GM20000 (cell line): Measurements from ENCODE around the gene CDH10.

Experiments
- DNase-seq: peaks from one replicate; pipeline ENCODE4 v3.0.0; 2012; ENCODE audit warnings: low spot score
- TF ChIP-seq, protein P1 (sequence below): IDR thresholded peaks from 2 replicates; pipeline ENCODE4 v1.5.1; 2012; ENCODE audit warnings: mild to moderate bottlenecking, control low read depth; ENCODE audit errors: extremely low read depth, missing control alignments

Gene CDH10

DNA sequence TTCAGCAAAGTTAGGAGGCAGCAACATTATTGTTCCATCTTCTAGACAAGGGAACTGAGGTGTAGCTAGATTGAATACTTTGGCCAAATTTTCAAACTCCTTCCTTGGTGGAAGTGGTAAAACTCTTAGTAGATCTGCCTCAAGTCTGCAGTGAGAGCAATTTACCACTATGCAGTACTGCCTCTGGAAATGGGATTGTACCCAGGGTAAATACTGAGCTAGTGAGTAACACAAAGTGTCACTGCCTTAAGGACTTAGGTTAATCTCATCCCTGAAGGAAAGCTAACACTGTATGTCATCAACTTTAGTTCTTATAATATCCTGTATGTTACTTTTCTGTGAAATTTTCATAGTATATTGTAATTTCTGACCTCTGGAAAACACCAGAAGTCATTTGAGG, 13.9 kb downstream of the CDH10 start:
- TF ChIP-seq, protein P1, sequence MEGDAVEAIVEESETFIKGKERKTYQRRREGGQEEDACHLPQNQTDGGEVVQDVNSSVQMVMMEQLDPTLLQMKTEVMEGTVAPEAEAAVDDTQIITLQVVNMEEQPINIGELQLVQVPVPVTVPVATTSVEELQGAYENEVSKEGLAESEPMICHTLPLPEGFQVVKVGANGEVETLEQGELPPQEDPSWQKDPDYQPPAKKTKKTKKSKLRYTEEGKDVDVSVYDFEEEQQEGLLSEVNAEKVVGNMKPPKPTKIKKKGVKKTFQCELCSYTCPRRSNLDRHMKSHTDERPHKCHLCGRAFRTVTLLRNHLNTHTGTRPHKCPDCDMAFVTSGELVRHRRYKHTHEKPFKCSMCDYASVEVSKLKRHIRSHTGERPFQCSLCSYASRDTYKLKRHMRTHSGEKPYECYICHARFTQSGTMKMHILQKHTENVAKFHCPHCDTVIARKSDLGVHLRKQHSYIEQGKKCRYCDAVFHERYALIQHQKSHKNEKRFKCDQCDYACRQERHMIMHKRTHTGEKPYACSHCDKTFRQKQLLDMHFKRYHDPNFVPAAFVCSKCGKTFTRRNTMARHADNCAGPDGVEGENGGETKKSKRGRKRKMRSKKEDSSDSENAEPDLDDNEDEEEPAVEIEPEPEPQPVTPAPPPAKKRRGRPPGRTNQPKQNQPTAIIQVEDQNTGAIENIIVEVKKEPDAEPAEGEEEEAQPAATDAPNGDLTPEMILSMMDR, result no peak
- no peak for DNase-seq

DNA sequence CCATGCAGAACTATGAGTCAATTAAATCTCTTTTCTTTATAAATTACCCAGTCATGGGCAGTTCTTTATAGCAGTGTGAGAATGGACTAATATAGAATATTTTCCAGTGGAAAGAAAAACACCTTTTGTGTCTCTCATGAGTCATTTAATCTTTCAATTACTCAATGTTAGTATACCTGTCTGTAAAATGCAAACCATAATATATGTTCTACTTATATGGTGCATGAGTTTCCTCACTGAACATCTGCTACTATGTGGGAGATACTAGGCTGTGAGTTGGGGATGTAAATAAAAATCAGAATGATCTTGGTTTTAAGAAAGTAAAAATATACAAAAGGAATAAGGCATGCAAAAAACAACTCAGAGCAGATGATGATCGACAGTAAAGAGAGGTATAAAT, 15.0 kb downstream of the CDH10 start:
- no peak for DNase-seq
- TF ChIP-seq, protein P1, result no peak

DNA sequence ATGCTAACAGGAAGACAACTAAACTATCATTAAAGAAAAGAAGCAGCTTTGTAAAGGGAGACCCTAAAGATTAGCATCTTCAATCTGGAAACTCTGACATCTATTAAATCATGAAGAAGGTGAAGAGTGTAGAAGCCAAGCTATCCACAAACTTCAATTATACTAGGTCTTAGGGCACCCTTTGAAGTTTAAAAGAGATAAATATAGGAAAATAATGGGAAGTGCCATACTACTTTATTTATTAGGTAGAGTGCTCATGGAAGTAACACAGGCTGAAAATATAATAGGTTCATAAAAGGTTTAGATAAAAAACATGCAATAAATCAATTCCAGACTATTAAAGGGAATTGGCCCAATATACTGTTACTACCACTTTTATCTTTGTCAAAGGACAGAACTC, 19.9 kb downstream of the CDH10 start:
- no peak for DNase-seq
- TF ChIP-seq, protein P1, result no peak

DNA sequence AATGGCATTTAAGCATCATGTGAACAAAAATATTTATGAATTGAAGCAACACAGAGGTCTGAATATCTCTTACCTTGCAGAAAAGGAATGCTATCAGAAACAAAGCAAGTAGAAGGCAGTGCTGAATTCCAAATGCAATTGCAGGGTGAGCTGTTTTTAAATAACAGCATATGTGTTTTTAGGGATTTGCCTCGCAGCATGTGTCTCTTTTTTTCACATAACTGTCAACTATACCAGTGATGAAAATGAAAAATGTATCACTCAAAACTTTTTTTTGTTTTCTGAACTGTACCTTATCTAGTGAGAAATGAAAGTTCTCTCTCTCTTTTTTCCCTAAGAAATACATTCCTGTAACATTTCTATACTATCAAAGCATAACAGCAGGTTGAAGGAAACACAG, 21.2 kb downstream of the CDH10 start:
- TF ChIP-seq, protein P1, result no peak

DNA sequence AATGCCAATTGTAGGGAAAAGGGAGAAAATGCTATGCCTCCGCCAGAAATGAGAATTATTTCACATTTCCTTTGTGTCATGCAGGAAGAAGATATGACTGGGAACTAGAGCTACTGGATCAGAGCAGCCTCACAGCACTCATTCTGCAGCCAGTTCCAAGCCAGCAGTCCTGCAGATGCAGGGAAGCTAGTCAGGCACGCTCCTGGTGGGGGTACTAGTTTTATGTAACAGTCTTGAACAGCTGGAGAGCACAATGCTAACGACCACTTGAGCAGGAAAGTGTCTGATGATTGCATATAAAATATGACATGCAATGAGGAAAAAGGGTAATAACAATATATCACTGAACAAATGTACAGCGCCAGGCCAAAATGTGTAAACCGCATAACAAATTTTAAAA, 21.7 kb downstream of the CDH10 start:
- TF ChIP-seq, protein P1, result no peak
- no peak for DNase-seq

More for the DNA sequence above, 21.2 kb downstream of the CDH10 start:
- no peak for DNase-seq

DNA sequence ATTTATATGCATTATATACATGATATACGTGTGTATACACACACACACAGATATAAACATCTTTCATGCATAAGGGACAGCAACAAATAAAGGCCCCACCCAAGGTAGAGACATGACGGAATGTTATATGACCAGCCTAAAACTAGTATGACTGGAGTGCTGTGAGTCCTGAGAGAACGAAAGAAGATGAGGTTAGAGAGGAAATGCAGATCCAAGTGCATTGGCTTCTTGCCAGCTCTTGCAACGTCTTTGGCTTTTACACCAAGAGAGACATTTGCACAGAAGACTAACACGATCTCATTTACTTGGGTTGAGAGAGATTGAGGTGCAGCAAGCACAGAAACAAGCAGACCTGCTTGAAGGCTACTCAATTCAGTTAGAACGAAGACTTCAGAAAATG, 23.0 kb downstream of the CDH10 start:
- no peak for DNase-seq
- TF ChIP-seq, protein P1, result no peak

DNA sequence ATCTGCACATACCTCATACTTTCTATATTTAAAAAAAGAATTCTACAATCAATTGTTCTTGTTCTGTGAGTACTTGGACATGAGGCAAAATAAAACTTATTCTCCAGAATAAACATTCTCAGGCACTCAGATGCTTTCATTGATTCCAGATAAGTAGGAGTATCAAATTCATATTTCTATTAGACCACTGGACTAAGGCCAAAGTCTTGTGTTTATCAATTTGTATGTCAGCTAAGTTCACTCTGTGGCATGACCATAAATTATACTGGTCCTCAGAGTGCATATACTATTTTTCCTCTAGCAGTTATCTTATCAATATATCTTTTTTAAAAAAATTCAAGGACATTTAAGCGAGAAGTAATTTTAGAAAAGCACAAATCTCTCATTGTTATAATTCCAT, 28.2 kb downstream of the CDH10 start:
- TF ChIP-seq, protein P1, result no peak
- no peak for DNase-seq
